Astrocyte (in vitro differentiated cells and primary cell): ENCODE results near the gene ELP4. TPM values are rescaled to one million over a fixed set of nuclear protein-coding genes. Genes with fewer than 3 reads are reported as not detected.
A peak's percentile ranks its signal among the peaks of the same experiment; 100 is the strongest.

Experiments used
- DNase-seq: peaks from one replicate; pipeline ENCODE4 v3.0.0-alpha.2; 2010; ENCODE audit warnings: low read depth
- FAIRE-seq: peaks from 2 replicates; lab custom pipeline; 2011; peaks lifted over from hg19 to GRCh38; lab: Jason Lieb, UNC
- H2AFZ ChIP-seq: 2 replicates; pipeline ENCODE4 v1.6.0; 2012; ENCODE audit warnings: low read depth, low read length, inconsistent platforms
- H3K27ac ChIP-seq: 2 replicates; pipeline ENCODE4 v1.5.1; 2011; ENCODE audit warnings: low read depth, low read length, inconsistent platforms
- H3K27me3 ChIP-seq: 2 replicates; pipeline ENCODE4 v1.6.0; 2011; ENCODE audit warnings: low read length, inconsistent platforms; ENCODE audit not compliant: insufficient read depth
- H3K36me3 ChIP-seq: 2 replicates; pipeline ENCODE4 v1.5.1; 2011; ENCODE audit warnings: low read length, inconsistent platforms; ENCODE audit not compliant: insufficient read depth
- H3K4me1 ChIP-seq: 2 replicates; pipeline ENCODE4 v1.5.1; 2011; ENCODE audit warnings: low read length, inconsistent platforms; ENCODE audit not compliant: insufficient read depth
- H3K4me2 ChIP-seq: 2 replicates; pipeline ENCODE4 v1.6.0; 2012; ENCODE audit warnings: low read length, inconsistent platforms
- H3K4me3 ChIP-seq: 2 replicates; pipeline ENCODE4 v1.5.1; 2011; ENCODE audit warnings: low read depth, mild to moderate bottlenecking, low read length, inconsistent platforms; ENCODE audit not compliant: insufficient read depth
- H3K79me2 ChIP-seq: 2 replicates; pipeline ENCODE4 v1.6.0; 2012; ENCODE audit warnings: mild to moderate bottlenecking, low read length, inconsistent platforms; ENCODE audit not compliant: insufficient read depth
- H3K9ac ChIP-seq: 2 replicates; pipeline ENCODE4 v1.6.0; 2012; ENCODE audit warnings: mild to moderate bottlenecking, low read length, inconsistent platforms
- H3K9me3 ChIP-seq: 2 replicates; pipeline ENCODE4 v1.5.1; 2012; ENCODE audit warnings: low read depth, mild to moderate bottlenecking, low read length, inconsistent platforms; ENCODE audit not compliant: insufficient read depth
- H4K20me1 ChIP-seq: 2 replicates; pipeline ENCODE4 v1.6.0; 2012; ENCODE audit warnings: low read length, inconsistent platforms; ENCODE audit not compliant: insufficient read depth
- H3K27ac Mint-ChIP-seq: one replicate; pipeline ENCODE4 v1.8.0; 2021; ENCODE audit warnings: mild to moderate bottlenecking, mixed read lengths; ENCODE audit not compliant: unreplicated experiment
- H3K27me3 Mint-ChIP-seq: one replicate; pipeline ENCODE4 v1.8.0; 2021; ENCODE audit warnings: low read depth, mixed read lengths; ENCODE audit not compliant: unreplicated experiment
- H3K36me3 Mint-ChIP-seq: one replicate; pipeline ENCODE4 v1.8.0; 2021; ENCODE audit warnings: low read depth, mixed read lengths; ENCODE audit not compliant: unreplicated experiment
- H3K4me1 Mint-ChIP-seq: one replicate; pipeline ENCODE4 v1.8.0; 2021; ENCODE audit warnings: low read depth, mixed read lengths; ENCODE audit not compliant: unreplicated experiment
- H3K4me3 Mint-ChIP-seq: one replicate; pipeline ENCODE4 v1.8.0; 2021; ENCODE audit warnings: mild to moderate bottlenecking, moderate library complexity, mixed read lengths; ENCODE audit not compliant: unreplicated experiment
- H3K9me3 Mint-ChIP-seq: one replicate; pipeline ENCODE4 v1.8.0; 2021; ENCODE audit warnings: mild to moderate bottlenecking, mixed read lengths; ENCODE audit not compliant: unreplicated experiment
- CTCF ChIP-seq: IDR thresholded peaks from 2 replicates; pipeline ENCODE4 v1.5.1; 2011; ENCODE audit warnings: low read depth, mild to moderate bottlenecking, inconsistent platforms, low read length, moderate library complexity; ENCODE audit not compliant: insufficient read depth
- EZH2 ChIP-seq: IDR thresholded peaks from 2 replicates; pipeline ENCODE4 v1.6.1; 2012; ENCODE audit warnings: mild to moderate bottlenecking, low read length, inconsistent platforms; ENCODE audit not compliant: insufficient read depth
- total RNA-seq: library from RNA; stranded (reverse); gene quantifications from 2 replicates; pipeline ENCODE4 v1.2.1, GENCODE V29; 2021

Gene ELP4
- total RNA-seq, 1 donor from 2014 or later = 12.9 TPM

- FAIRE-seq = no peak
These were observed 260.6 kb downstream of the ELP4 start for GRCh38 chr11:31770011-31770700.

GRCh38 chr11:31772412-31772811 lies 262.8 kb downstream of the ELP4 start:
- Mint-ChIP-seq H3K27me3 (no peaks in the 10 kb centered on the region), H3K4me3 (no peak overlapping the region), H3K4me1 (no peaks in the 10 kb centered on the region), H3K27ac (no peak overlapping the region), H3K9me3 (peaks cover 2% of the 10 kb centered on the region), H3K36me3 (peaks cover 2% of the 10 kb centered on the region)
- no peaks in the 10 kb centered on the region for H3K9me3 ChIP-seq
- no peaks in the 10 kb centered on the region for H4K20me1 ChIP-seq
- no peak overlapping the region for H3K4me3 ChIP-seq
- no peak for TF ChIP-seq CTCF
- H3K27ac ChIP-seq = no peak overlapping the region
- DNase-seq (peak; percentile 8), FAIRE-seq (no peak)
- no peak overlapping the region for H3K9ac ChIP-seq
- no peaks in the 10 kb centered on the region for H3K27me3 ChIP-seq
- no peaks in the 10 kb centered on the region for H3K79me2 ChIP-seq
- no peak overlapping the region for H3K4me2 ChIP-seq
- no peak overlapping the region for H2AFZ ChIP-seq
- H3K36me3 ChIP-seq = no peaks in the 10 kb centered on the region
- H3K4me1 ChIP-seq = no peaks in the 10 kb centered on the region

More at GRCh38 chr11:31770011-31770700, 260.6 kb downstream of the ELP4 start:
- no peak overlapping the region for H3K4me3 Mint-ChIP-seq
- no peak overlapping the region for H3K27ac Mint-ChIP-seq
- H3K27me3 Mint-ChIP-seq = no peaks in the 10 kb centered on the region
- no peaks in the 10 kb centered on the region for H3K79me2 ChIP-seq
- no peaks in the 10 kb centered on the region for H3K9me3 Mint-ChIP-seq
- H3K4me2 ChIP-seq = no peak overlapping the region
- H3K4me3 ChIP-seq = no peak overlapping the region
- H3K4me1 Mint-ChIP-seq = no peaks in the 10 kb centered on the region
- H3K9ac ChIP-seq = no peak overlapping the region
- peaks cover 2% of the 10 kb centered on the region for H3K36me3 Mint-ChIP-seq
- H3K4me1 ChIP-seq = no peaks in the 10 kb centered on the region
- no peaks in the 10 kb centered on the region for H3K9me3 ChIP-seq
- no peak overlapping the region for H3K27ac ChIP-seq
- TF ChIP-seq EZH2 (no peak), CTCF (no peak)
- H4K20me1 ChIP-seq = no peaks in the 10 kb centered on the region
- DNase-seq = no peak
- H3K36me3 ChIP-seq = no peaks in the 10 kb centered on the region
- H2AFZ ChIP-seq = no peak overlapping the region
- H3K27me3 ChIP-seq = no peaks in the 10 kb centered on the region

- Histone ChIP-seq H4K20me1 (no peaks in the 10 kb centered on the region), H3K4me3 (peak overlapping the region; percentile 42), H3K4me1 (peaks cover 14% of the 10 kb centered on the region), H3K4me2 (peak overlapping the region; percentile 82), H3K79me2 (no peaks in the 10 kb centered on the region), H3K27ac (peak overlapping the region; percentile 89), H3K27me3 (no peaks in the 10 kb centered on the region), H3K36me3 (no peaks in the 10 kb centered on the region), H2AFZ (peak overlapping the region; percentile 74), H3K9me3 (no peaks in the 10 kb centered on the region), H3K9ac (peak overlapping the region; percentile 72)
- Mint-ChIP-seq H3K27me3 (no peaks in the 10 kb centered on the region), H3K36me3 (no peaks in the 10 kb centered on the region), H3K9me3 (peaks cover 4% of the 10 kb centered on the region), H3K4me1 (peaks cover 24% of the 10 kb centered on the region), H3K27ac (peak overlapping the region; percentile 91), H3K4me3 (no peak overlapping the region)
- FAIRE-seq (peak; percentile 99), DNase-seq (peak; percentile 74)
- TF ChIP-seq CTCF = no peak
- TF ChIP-seq EZH2 = no peak
These were observed 269.8 kb downstream of the ELP4 start for GRCh38 chr11:31779374-31779791.
